T-helper 1 cell treated with Interleukin-12 subunit alpha and Interleukin-12 subunit beta and Interleukin-4 antibody, amounts not matched to agents 30 μg/mL and 1 μg/mL, for 36 hours (primary cell): Measurements from ENCODE around the gene DLGAP1.

ENCODE experiments used
- H3K27ac Mint-ChIP-seq: one replicate; pipeline ENCODE4 v1.8.0; 2021; ENCODE audit warnings: mild to moderate bottlenecking, mixed read lengths
- H3K27me3 Mint-ChIP-seq: one replicate; pipeline ENCODE4 v1.8.0; 2021; ENCODE audit warnings: low read depth, mixed read lengths
- H3K36me3 Mint-ChIP-seq: one replicate; pipeline ENCODE4 v1.8.0; 2021; ENCODE audit warnings: low read depth, mixed read lengths
- H3K4me1 Mint-ChIP-seq: one replicate; pipeline ENCODE4 v1.8.0; 2021; ENCODE audit warnings: low read depth, mixed read lengths
- H3K4me3 Mint-ChIP-seq: one replicate; pipeline ENCODE4 v1.8.0; 2021; ENCODE audit warnings: mild to moderate bottlenecking, moderate library complexity, mixed read lengths
- H3K9me3 Mint-ChIP-seq: one replicate; pipeline ENCODE4 v1.8.0; 2021; ENCODE audit warnings: mixed read lengths

The DLGAP1 gene

GRCh38 chr18:3753106-3753505 is 702.0 kb downstream of the DLGAP1 start:
- H3K27ac Mint-ChIP-seq: no peak overlapping the region
- no peak overlapping the region for H3K4me3 Mint-ChIP-seq
- H3K4me1 Mint-ChIP-seq: no peaks in the 10 kb centered on the region
- H3K27me3 Mint-ChIP-seq: no peaks in the 10 kb centered on the region
- peaks cover 3% of the 10 kb centered on the region for H3K9me3 Mint-ChIP-seq
- no peaks in the 10 kb centered on the region for H3K36me3 Mint-ChIP-seq

GRCh38 chr18:3748086-3748485 is 707.0 kb downstream of the DLGAP1 start:
- no peak overlapping the region for H3K4me3 Mint-ChIP-seq
- H3K4me1 Mint-ChIP-seq: no peaks in the 10 kb centered on the region
- H3K27ac Mint-ChIP-seq: no peak overlapping the region
- H3K9me3 Mint-ChIP-seq: no peaks in the 10 kb centered on the region
- H3K36me3 Mint-ChIP-seq: no peaks in the 10 kb centered on the region
- H3K27me3 Mint-ChIP-seq: no peaks in the 10 kb centered on the region

GRCh38 chr18:3747176-3747973 is 707.7 kb downstream of the DLGAP1 start:
- Mint-ChIP-seq H3K4me3 (no peak overlapping the region), H3K9me3 (peaks cover under 1% of the 10 kb centered on the region), H3K27me3 (no peaks in the 10 kb centered on the region), H3K4me1 (no peaks in the 10 kb centered on the region), H3K36me3 (no peaks in the 10 kb centered on the region), H3K27ac (no peak overlapping the region)

- Mint-ChIP-seq H3K9me3 (peaks cover 10% of the 10 kb centered on the region), H3K36me3 (no peaks in the 10 kb centered on the region), H3K4me3 (no peak overlapping the region), H3K27me3 (no peaks in the 10 kb centered on the region), H3K27ac (no peak overlapping the region), H3K4me1 (no peaks in the 10 kb centered on the region)
These were observed 712.6 kb downstream of the DLGAP1 start for GRCh38 chr18:3742541-3742940.

GRCh38 chr18:3741333-3741732 is 713.8 kb downstream of the DLGAP1 start:
- H3K4me3 Mint-ChIP-seq: no peak overlapping the region
- peak overlapping the region; percentile 37 for H3K27ac Mint-ChIP-seq
- H3K9me3 Mint-ChIP-seq: peaks cover 10% of the 10 kb centered on the region
- H3K27me3 Mint-ChIP-seq: no peaks in the 10 kb centered on the region
- no peaks in the 10 kb centered on the region for H3K36me3 Mint-ChIP-seq
- H3K4me1 Mint-ChIP-seq: no peaks in the 10 kb centered on the region

- no peak overlapping the region for H3K4me3 Mint-ChIP-seq
- no peaks in the 10 kb centered on the region for H3K4me1 Mint-ChIP-seq
- no peak overlapping the region for H3K27ac Mint-ChIP-seq
- H3K9me3 Mint-ChIP-seq: no peaks in the 10 kb centered on the region
- peaks cover 16% of the 10 kb centered on the region for H3K27me3 Mint-ChIP-seq
- no peaks in the 10 kb centered on the region for H3K36me3 Mint-ChIP-seq
These were observed 726.2 kb downstream of the DLGAP1 start for GRCh38 chr18:3728704-3729437.

GRCh38 chr18:3727274-3727673 is 727.8 kb downstream of the DLGAP1 start:
- H3K27me3 Mint-ChIP-seq: peaks cover 22% of the 10 kb centered on the region
- no peak overlapping the region for H3K4me3 Mint-ChIP-seq
- no peaks in the 10 kb centered on the region for H3K4me1 Mint-ChIP-seq
- H3K27ac Mint-ChIP-seq: no peak overlapping the region
- no peaks in the 10 kb centered on the region for H3K9me3 Mint-ChIP-seq
- H3K36me3 Mint-ChIP-seq: no peaks in the 10 kb centered on the region

GRCh38 chr18:3726238-3726951 is 728.7 kb downstream of the DLGAP1 start:
- H3K27me3 Mint-ChIP-seq: peaks cover 17% of the 10 kb centered on the region
- no peaks in the 10 kb centered on the region for H3K4me1 Mint-ChIP-seq
- no peaks in the 10 kb centered on the region for H3K9me3 Mint-ChIP-seq
- no peak overlapping the region for H3K4me3 Mint-ChIP-seq
- no peaks in the 10 kb centered on the region for H3K36me3 Mint-ChIP-seq
- no peak overlapping the region for H3K27ac Mint-ChIP-seq

GRCh38 chr18:3725115-3725514 is 730.0 kb downstream of the DLGAP1 start:
- Mint-ChIP-seq H3K4me3 (no peak overlapping the region), H3K27ac (no peak overlapping the region), H3K4me1 (no peaks in the 10 kb centered on the region), H3K36me3 (no peaks in the 10 kb centered on the region), H3K9me3 (no peaks in the 10 kb centered on the region), H3K27me3 (peaks cover 17% of the 10 kb centered on the region)

- Mint-ChIP-seq H3K27me3 (peaks cover 17% of the 10 kb centered on the region), H3K36me3 (no peaks in the 10 kb centered on the region), H3K4me1 (no peaks in the 10 kb centered on the region), H3K9me3 (no peaks in the 10 kb centered on the region), H3K4me3 (no peak overlapping the region), H3K27ac (no peak overlapping the region)
These were observed 731.6 kb downstream of the DLGAP1 start for GRCh38 chr18:3723554-3723953.

GRCh38 chr18:3722649-3723433 is 732.3 kb downstream of the DLGAP1 start:
- Mint-ChIP-seq H3K4me1 (no peaks in the 10 kb centered on the region), H3K27me3 (peaks cover 17% of the 10 kb centered on the region), H3K27ac (no peak overlapping the region), H3K4me3 (no peak overlapping the region), H3K9me3 (no peaks in the 10 kb centered on the region), H3K36me3 (no peaks in the 10 kb centered on the region)

- Mint-ChIP-seq H3K36me3 (no peaks in the 10 kb centered on the region), H3K4me1 (no peaks in the 10 kb centered on the region), H3K27ac (no peak overlapping the region), H3K27me3 (peaks cover 16% of the 10 kb centered on the region), H3K9me3 (no peaks in the 10 kb centered on the region), H3K4me3 (no peak overlapping the region)
These were observed 733.1 kb downstream of the DLGAP1 start for GRCh38 chr18:3721771-3722648.

GRCh38 chr18:3720818-3721545 is 734.1 kb downstream of the DLGAP1 start:
- H3K27me3 Mint-ChIP-seq: peaks cover 10% of the 10 kb centered on the region
- H3K9me3 Mint-ChIP-seq: no peaks in the 10 kb centered on the region
- H3K4me1 Mint-ChIP-seq: no peaks in the 10 kb centered on the region
- H3K27ac Mint-ChIP-seq: no peak overlapping the region
- H3K4me3 Mint-ChIP-seq: no peak overlapping the region
- H3K36me3 Mint-ChIP-seq: no peaks in the 10 kb centered on the region
